ENCODE results near the gene TM9SF1. TPM values are rescaled to one million over a fixed set of nuclear protein-coding genes. Genes with fewer than 3 reads are reported as not detected.

TM9SF1 gene
- total RNA-seq, 1 experiment from 2014 or later = 55.5 TPM

- no peak overlapping the region for H3K27ac ChIP-seq (ENCODE audit: low read depth, low read length, poor library complexity, severe bottlenecking)
- BruUV-seq (replicated peaks) = no TSS peak
- H3K36me3 ChIP-seq (ENCODE audit: insufficient read depth, low read length, poor library complexity, severe bottlenecking) = peaks cover 46% of the 10 kb centered on the region
- H3K27me3 ChIP-seq (replicated peaks; ENCODE audit: insufficient read depth, low read depth, low read length, poor library complexity) = no peaks in the 10 kb centered on the region
- no peak for DNase-seq (ENCODE audit: low spot score)
- H3K9me3 ChIP-seq (ENCODE audit: low read depth, low read length, poor library complexity, severe bottlenecking) = no peaks in the 10 kb centered on the region
- ChIA-PET CTCF (interaction anchor here (0.6 to 2.6 kb wide), 4 partner anchors 21 to 102 kb away, joined by 3 to 17 read pairs (median 5); partner anchors contain the start of genes DCAF11 and NRL), POLR2A (ENCODE audit: low non-redundant PET) (no interaction called here)
- H3K4me3 ChIP-seq (ENCODE audit: low read depth, low read length, poor library complexity, severe bottlenecking) = no peak overlapping the region
- peaks cover 8% of the 10 kb centered on the region for H3K4me1 ChIP-seq (ENCODE audit: insufficient read depth, low read length, poor library complexity, severe bottlenecking)
- intact Hi-C loops (cut with micrococcal nuclease; ENCODE audit: unreplicated experiment) = no loop called here
- TF ChIP-seq EZH2 (IDR thresholded peaks at IDR 0.05; ENCODE audit: borderline replicate concordance, low read depth, low read length, poor library complexity, severe bottlenecking) (no peak), CTCF (conservative IDR thresholded peaks at IDR 0.05; ENCODE audit: low read depth, low read length) (no peak)
These were observed 34.8 kb downstream of the TM9SF1 start for GRCh38 chr14:24160499-24160849.

GRCh38 chr14:24159777-24160498 lies 35.3 kb downstream of the TM9SF1 start:
- Histone ChIP-seq H3K4me1 (ENCODE audit: insufficient read depth, low read length, poor library complexity, severe bottlenecking) (peaks cover 8% of the 10 kb centered on the region), H3K27me3 (replicated peaks; ENCODE audit: insufficient read depth, low read depth, low read length, poor library complexity) (no peaks in the 10 kb centered on the region), H3K27ac (ENCODE audit: low read depth, low read length, poor library complexity, severe bottlenecking) (no peak overlapping the region), H3K9me3 (ENCODE audit: low read depth, low read length, poor library complexity, severe bottlenecking) (no peaks in the 10 kb centered on the region), H3K4me3 (ENCODE audit: low read depth, low read length, poor library complexity, severe bottlenecking) (no peak overlapping the region), H3K36me3 (ENCODE audit: insufficient read depth, low read length, poor library complexity, severe bottlenecking) (peaks cover 51% of the 10 kb centered on the region)
- intact Hi-C loops (cut with micrococcal nuclease; ENCODE audit: unreplicated experiment) = no loop called here
- CTCF ChIA-PET = interaction anchor here (2.6 kb wide), 1 partner anchor 102 kb away, joined by 17 read pairs; no protein-coding TSS in a partner anchor
- BruUV-seq (replicated peaks) = no TSS peak
- no peak for DNase-seq (ENCODE audit: low spot score)
- TF ChIP-seq EZH2 (IDR thresholded peaks at IDR 0.05; ENCODE audit: borderline replicate concordance, low read depth, low read length, poor library complexity, severe bottlenecking) = no peak
- TF ChIP-seq CTCF (conservative IDR thresholded peaks at IDR 0.05; ENCODE audit: low read depth, low read length) = no peak
- POLR2A ChIA-PET (ENCODE audit: low non-redundant PET) = interaction anchor here (0.7 to 1.2 kb wide), 2 partner anchors 95 to 251 kb away, joined by 4 to 12 read pairs; no protein-coding TSS in a partner anchor

GRCh38 chr14:24157331-24157730 lies 37.9 kb downstream of the TM9SF1 start:
- Histone ChIP-seq H3K27ac (ENCODE audit: low read depth, low read length, poor library complexity, severe bottlenecking) (no peak overlapping the region), H3K4me3 (ENCODE audit: low read depth, low read length, poor library complexity, severe bottlenecking) (no peak overlapping the region), H3K4me1 (ENCODE audit: insufficient read depth, low read length, poor library complexity, severe bottlenecking) (peaks cover 8% of the 10 kb centered on the region), H3K27me3 (replicated peaks; ENCODE audit: insufficient read depth, low read depth, low read length, poor library complexity) (no peaks in the 10 kb centered on the region), H3K36me3 (ENCODE audit: insufficient read depth, low read length, poor library complexity, severe bottlenecking) (peaks cover 51% of the 10 kb centered on the region), H3K9me3 (ENCODE audit: low read depth, low read length, poor library complexity, severe bottlenecking) (no peaks in the 10 kb centered on the region)
- DNase-seq (ENCODE audit: low spot score) = no peak
- no peak for TF ChIP-seq CTCF (conservative IDR thresholded peaks at IDR 0.05; ENCODE audit: low read depth, low read length)
- no peak for TF ChIP-seq EZH2 (IDR thresholded peaks at IDR 0.05; ENCODE audit: borderline replicate concordance, low read depth, low read length, poor library complexity, severe bottlenecking)
- intact Hi-C loops (cut with micrococcal nuclease; ENCODE audit: unreplicated experiment) = no loop called here
- ChIA-PET POLR2A (ENCODE audit: low non-redundant PET) (no interaction called here), CTCF (no interaction called here)
- BruUV-seq (replicated peaks) = no TSS peak
